ENCODE data around the gene OPCML. TPM values are rescaled to one million over a fixed set of nuclear protein-coding genes. Genes with fewer than 3 reads are reported as not detected.

Gene OPCML
- total RNA-seq, 2 donors from 2014 or later = 0.60 to 1.3 TPM

DNA sequence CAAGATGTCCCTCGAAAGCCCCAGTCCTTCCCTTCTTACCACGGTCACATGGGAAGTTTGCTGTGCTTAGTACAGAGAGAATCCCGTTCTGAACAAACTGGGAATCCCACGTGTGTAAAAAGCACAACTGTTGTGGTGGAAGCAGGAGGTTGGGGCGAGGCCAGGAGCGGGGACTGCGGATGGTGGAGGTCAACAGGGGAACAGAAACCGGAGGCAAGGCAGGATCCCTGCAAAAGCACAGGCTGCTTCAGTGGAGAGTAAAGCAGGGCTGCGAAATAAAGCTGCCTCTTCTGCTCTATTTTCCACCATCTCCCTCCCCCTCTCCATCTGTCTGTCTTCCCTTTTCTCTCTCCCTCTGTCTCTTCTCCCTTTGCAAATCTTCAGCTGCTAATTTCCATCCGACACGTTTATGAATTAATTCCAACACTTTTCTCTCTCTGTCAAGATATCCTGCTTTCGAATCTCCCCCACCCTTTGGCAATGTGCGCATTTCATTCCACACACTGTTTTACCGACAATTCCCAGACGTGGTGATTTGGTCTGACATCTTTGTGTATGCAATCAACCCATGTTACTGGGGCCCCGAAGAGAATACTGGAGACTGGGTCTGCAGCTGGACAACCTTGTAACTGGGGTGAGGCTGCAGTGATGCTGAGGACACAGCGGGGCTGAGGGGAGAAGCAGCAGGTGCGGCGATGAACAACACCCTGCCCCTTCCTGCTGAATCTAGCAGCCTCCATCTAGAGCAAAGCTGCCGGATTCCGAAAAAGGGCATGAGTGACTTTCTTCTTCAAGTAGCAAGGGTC lies 571.8 kb downstream of the OPCML start:
- DNase-seq (ENCODE audit: low spot score) = no peak
- intact Hi-C loops (cut with DNase I) = loop anchor here in 1 of 2 donors (5.0 kb wide), 1 partner anchor 1102 kb away; no protein-coding TSS in a partner anchor

DNA sequence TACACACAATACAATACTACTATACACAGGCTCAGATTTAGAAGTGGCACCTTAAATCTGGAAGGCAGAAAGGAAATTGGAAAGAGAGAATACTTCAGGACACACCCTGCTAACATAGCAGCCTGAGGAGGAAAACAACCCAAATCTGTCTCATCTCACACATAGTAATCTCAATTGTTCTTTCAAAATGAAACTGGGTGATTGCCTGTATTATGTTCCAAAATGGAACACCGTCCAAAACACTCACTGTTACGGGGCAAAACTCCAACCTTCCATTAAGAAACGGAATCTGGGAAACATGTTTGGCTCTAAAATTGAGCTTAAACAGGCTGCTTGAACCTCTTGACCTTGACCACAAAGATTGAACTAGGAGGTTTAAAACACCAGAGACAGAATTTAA lies 572.6 kb downstream of the OPCML start:
- no peak for DNase-seq (ENCODE audit: low spot score)
- intact Hi-C loops (cut with DNase I) = loop anchor here in 1 of 2 donors (5.0 kb wide), 1 partner anchor 1103 kb away; no protein-coding TSS in a partner anchor

DNA sequence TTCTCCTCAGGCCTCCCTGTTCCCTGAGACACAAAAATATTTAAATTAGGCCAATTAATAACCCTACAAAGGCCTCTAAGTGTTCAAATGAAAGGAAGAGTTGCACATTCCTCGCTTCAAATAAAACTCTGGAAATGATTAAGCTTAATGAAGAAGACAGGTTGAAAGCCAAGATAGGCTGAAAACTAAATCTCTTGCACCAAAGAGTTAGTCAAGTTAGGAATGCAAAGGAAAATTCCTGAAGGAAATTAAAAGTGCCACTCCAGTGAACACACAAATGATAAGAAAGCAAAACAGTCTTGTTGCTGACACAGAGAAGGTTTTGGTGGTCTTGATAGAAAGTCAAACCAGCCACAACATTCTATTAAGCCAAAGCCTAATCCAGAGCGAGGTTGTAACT lies 574.4 kb downstream of the OPCML start:
- intact Hi-C loops (cut with DNase I) = no loop called here
- DNase-seq (ENCODE audit: low spot score) = no peak

DNA sequence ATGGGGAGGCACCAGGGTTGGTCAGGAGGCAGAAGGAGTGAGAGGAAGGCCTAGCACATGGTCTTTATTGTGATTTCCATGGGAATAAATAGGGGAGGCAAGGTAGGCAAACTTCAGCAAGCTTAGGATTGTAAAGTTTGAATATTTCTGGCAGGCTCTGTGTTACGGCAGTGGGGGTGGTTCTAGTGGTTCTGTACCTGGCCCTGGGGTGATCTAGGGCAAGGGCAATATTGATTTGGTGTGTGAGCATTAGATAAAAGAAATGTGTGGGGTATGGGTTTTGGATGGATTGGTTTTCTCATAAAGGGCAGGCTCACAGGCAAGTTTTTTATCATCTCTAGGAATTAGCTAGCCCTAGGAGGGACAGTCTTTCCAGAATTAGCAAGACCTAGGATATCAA lies 584.0 kb downstream of the OPCML start:
- intact Hi-C loops (cut with DNase I) = no loop called here
- DNase-seq (ENCODE audit: low spot score) = no peak

DNA sequence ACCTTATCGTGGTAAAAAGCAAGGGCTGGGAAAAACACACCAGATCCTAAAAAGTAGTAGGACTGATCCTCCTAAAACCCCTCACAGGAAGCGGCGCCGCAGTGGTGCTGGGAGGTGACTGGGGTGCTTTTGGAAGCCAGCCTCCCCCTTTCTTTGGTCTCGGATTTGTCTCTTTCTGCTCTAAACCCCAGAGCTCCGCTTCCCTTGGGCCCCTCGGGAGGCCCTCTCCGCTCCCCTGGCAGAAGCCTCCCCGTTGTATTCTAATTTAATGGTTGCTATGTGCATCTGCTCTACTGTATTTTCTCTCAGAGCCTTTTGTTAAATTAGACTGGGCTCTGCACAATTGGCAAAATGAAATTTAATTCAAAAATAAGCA lies 587.7 kb downstream of the OPCML start:
- no peak for DNase-seq (ENCODE audit: low spot score)
- intact Hi-C loops (cut with DNase I) = no loop called here

DNA sequence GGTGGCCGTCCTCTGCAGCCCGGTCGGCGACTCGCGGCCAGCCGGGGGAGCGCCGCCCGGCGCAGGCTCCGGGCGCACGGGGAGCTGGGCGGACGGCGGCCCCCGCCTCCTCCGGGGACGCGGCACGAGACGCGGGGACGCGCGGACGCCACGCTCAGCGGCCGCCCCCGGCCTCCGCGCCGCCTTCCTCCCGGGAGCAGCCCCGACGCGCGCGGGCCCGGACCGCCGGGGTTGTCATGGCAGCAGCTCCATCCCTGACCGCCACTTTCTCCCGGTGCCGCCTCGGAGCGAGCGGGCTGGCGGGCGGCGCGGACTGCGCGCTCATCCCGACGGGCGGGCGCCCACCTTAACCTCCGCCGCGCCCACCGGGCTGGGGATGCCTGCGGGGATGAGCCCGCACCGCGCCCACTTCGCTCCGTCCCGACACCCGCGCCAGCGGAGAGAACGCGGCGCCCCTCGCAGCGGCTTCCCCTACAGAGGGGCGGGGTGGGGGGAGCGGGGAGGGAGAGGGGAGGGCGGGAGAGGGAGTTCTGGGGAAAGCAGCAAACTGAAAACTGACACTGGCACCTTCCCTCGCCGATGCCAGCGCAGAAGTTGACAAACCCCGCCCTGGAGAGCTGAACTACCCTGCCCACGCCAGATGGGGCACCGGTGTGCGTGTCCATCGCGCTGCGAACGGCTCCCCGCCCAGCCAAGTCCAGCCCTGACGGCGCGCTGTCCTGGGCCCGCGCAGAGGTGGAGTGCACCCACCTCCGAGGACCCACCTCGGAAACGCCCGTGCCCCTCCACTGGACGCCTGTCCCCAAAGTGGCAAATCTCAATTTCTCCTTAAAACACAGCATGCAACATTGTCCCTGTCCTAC lies 588.4 kb downstream of the OPCML start:
- intact Hi-C loops (cut with DNase I) = no loop called here
- no peak for DNase-seq (ENCODE audit: low spot score)

DNA sequence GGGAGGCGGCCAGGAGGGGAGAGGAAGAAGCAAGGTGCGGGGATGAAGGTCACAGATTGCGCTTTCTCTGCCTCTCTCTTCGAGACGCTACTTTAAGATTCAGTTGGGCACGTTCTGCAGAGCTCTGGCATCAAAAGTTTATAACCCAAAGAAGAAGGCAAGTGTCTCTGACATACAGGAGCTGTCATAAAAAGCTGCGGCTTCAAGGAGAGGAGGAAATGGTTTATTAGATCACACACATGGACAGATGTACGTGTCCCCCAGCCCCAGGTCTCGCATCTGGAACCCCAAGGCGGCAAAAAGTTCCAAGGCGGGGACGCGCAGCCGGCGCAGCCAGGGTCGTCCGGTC lies 589.0 kb downstream of the OPCML start:
- no peak for DNase-seq (ENCODE audit: low spot score)
- intact Hi-C loops (cut with DNase I) = no loop called here

DNA sequence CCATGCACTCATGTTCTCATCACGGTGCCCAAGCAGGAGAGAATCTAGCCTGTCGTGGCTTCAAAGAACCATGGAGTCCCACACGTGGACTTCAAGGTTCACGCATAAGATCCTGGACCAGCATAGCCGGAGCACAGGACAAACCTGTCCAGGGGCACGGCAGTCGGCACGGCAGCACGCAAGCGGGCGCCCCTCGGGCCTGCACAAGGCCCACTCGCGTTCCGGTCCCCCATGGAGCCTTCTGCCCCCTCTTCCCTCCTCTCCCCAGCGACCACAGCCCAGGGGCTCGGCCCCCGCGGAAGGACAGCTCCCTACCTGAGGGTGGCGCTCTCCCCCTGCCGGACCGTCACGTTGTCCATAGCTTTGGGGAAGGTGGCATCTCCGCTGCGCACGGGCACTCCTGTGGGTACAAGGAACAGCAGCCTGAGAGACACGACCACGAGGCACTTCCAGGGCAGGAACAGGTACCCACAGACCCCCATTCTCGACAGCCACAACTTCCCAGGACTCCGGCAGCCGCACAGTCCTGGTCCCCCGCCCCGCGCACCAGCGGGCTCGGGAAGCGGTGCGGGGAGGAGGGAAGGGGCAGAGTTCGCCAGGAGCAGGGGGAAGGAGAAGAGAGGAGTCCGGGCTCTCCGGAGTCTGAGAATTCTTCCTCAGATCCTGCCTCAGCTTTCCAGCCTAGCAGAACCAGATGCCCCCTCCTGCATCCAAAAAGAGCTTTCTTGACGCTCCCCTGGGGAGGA lies 589.5 kb downstream of the OPCML start:
- intact Hi-C loops (cut with DNase I) = no loop called here

DNA sequence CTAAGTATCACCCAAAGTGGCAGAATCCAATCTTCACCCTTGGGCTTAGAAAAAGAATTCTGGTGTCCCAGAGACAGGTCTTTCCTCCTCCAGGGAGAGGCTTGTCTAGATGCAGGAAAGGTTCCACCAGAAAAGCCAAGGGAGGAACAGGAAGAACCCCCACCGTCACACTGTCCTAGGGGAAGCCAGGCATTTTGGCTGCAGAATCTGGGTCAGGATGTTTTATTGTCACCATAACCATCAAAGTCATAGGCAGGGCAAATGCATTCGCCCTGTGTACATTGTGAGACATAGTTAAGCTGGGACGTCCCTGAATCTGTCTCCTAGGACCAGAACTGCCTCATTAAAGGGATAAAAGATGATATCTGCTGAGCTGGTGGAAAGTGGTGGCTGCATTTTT lies 590.5 kb downstream of the OPCML start:
- DNase-seq (ENCODE audit: low spot score) = no peak
- intact Hi-C loops (cut with DNase I) = no loop called here

More for the DNA sequence above, 589.5 kb downstream of the OPCML start:
- no peak for DNase-seq (ENCODE audit: low spot score)

DNA sequence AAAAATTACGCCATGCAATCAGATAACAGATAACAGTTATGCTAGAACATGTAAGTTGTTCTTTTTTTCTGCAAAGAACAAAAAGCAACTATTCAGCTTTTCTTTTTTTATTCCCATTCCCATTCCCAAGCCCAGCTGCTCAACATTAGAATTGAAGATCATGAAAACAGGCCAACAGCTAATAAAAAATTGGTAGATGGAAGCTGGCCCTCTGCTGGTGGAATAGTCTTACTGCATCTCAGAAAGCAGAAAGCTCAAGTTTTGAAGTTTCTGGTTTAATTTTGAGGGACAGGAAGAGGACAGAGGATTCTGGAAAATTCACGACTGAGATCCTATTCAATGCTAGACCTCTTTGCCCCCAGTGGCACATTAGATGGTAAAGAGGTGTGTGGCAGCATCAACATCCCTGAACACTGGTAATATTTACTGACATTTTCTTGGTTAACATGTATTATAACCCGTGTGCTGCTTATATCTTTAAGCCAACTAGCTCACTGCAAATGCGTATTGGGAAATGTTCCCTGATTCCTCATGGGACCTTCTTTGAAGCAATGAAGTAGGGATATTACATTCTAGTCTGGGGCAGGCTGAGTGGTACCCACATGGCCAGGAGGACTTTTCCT lies 591.2 kb downstream of the OPCML start:
- intact Hi-C loops (cut with DNase I) = no loop called here
- DNase-seq (ENCODE audit: low spot score) = no peak

DNA sequence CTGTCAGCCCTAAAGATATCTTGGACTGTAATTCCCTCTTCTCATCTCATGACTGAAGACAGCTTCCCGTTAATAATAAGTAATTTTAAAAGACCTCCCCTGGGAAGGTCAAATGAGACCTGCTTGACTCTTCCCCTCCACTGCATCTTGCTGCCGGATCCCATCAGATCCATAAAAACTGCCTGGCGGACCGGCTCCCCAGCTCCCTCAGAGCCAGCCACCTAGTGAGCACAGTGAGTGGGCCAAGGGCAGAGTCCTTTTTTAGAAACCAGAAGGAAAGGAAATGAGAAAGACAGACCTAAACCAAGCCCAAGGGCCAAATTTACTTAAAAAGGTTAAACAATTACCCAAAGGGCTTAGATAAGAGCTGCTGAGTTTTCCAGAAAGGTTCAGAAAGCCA lies 595.3 kb downstream of the OPCML start:
- intact Hi-C loops (cut with DNase I) = no loop called here
- DNase-seq (ENCODE audit: low spot score) = no peak

DNA sequence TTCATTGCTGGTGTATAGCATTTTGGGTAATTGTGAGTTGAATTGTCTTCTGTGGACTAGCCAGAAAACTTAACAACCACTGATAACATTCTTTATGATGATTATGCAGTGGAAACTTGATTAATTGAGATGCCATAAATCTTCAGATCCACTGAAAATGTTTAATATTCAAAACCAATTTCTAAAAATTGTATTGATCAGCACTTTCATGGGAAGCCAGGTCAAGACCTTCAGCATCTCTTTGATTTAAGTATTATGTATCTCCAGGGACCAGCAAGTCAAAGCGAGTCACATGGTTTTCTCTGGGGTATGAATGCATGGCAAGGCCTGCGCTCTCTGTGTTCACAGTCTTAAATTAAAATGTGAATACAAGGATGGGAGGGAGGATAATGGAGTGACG lies 596.9 kb downstream of the OPCML start:
- DNase-seq (ENCODE audit: low spot score) = no peak
- intact Hi-C loops (cut with DNase I) = no loop called here

DNA sequence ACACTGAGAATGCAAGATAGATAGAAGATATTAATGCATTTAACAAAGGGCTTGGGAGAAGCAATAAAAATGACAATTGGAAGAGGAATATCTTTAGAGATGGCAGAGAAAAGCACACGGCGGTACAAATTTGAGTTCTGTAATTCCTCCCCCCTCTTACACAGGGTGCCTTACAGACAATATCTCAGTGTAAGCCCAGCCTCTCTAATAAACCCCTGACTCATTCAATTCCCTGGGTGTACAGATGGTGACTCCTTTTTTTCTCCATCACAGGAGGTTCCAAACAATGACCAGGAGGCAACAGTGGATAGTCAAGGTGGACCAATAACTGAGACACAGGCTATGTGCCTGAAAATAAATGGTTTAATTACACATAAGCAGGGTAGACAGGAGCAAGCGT lies 598.6 kb downstream of the OPCML start:
- intact Hi-C loops (cut with DNase I) = no loop called here
- no peak for DNase-seq (ENCODE audit: low spot score)

DNA sequence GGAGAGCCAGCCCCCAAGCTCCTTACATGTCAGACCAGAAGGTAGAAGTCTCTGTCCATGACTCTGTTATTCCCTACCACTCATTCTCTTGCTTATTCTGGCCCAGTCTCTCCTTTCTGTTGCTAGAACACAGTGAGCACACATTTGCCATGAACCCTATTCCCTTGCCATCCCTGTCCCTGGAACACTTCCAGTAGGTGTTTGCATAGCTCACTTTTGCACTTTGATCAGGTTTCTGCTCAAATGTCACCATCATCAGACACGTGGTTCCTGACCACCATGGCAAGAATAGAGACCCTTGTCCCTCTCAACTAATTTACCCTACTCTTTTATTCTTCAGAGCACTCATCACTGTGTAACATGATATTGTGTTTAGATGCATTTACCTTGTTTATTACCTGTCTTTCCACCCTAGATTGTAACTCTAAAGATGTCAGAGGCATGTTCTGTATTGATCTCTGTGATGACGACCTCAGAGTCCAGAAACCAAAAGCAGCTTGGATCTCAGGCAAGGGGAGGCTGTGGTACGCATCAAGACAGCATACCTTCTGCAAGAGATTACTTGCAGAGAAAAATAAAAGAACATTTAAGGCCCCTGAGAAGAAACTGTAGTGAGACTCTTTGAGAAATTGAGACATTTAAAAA lies 606.4 kb downstream of the OPCML start:
- DNase-seq (ENCODE audit: low spot score) = no peak
- intact Hi-C loops (cut with DNase I) = no loop called here

DNA sequence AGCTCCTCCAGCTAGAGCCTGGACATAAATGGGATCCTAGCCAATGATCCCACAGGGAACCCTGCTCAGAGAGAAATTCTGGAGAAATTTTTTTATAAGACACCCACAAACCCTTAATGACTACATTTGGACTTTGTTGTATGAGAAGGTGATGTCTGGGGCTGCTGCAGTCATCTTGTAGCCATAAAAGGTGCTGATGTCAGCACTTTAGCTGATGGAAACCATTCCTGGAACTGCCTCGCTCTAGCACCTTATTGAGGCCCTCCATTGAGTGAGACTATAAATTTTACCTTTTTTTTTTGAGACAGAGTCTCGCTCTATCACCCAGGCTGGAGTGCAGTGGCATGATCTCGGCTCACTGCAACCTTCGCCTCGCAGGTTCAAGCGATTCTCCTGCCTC lies 610.7 kb downstream of the OPCML start:
- intact Hi-C loops (cut with DNase I) = no loop called here
- no peak for DNase-seq (ENCODE audit: low spot score)

DNA sequence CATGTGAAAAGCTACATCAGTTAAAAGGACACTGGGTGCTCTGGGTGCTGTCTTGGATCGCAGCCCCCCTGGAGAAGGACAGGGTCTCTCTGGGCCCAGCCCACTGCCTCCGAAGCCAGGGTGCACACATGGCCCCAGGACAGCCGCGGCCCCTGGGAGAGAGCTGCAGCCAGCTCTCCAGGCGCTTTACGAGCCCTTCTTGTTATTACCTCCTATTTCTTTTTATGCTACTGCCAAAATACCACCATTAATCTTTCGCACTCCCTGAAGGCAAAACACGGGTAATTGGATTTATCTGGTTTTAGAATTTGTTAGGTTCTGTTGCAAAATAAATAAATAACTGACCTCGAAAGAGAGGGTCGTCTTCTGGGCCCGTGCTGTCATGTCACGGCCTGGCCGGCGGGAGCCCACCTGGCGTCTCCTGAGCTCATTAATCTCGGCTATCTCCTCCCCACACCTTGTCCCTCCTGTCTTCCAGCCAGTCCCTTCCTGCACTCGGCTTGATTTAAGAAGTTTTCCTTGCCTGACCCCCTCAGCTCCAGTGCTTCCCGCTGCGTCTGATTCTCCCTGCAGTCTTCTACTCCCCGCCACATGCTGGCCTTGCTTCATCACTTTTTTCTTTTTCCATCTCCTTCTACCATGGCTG lies 611.7 kb downstream of the OPCML start:
- intact Hi-C loops (cut with DNase I) = no loop called here

DNA sequence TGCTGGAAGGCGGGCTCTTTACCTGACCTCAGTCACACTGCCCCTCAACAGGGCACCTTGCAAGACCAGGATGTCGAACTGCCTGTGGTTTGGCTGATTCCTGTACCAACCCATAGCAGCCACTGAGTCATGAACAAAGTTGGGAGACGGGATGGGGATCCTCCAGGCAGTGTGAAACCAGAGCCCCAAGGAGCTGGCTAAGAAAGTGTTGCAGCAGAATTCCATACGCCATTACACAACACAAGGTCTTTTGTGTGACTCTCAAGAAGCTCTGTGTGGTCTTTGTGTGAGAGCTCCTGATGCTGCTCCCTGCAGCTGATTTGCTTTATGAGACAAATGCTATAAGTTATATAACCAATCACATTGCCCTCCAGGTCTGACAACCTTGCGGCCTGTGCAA lies 617.7 kb downstream of the OPCML start:
- intact Hi-C loops (cut with DNase I) = no loop called here
- DNase-seq (ENCODE audit: low spot score) = no peak

More for the DNA sequence above, 611.7 kb downstream of the OPCML start:
- no peak for DNase-seq (ENCODE audit: low spot score)

DNA sequence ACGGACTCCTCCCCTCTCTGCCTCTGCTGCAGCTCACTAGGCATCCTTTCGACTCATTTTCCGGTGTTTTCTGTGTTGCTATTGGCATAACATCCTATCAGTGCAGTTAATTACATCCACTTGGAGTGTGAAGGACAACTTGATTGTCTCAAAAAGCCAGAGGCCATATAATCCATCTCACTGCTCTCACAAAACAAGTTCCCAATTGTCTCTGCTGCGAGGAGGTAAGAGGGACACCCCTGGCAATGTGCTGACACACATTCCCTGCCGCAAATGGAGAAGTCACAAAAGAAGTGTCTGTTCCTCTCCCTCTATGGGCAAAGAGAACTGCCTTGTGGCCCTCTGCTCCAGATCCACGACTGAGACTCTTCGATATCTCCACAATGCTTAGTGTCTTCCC lies 618.4 kb downstream of the OPCML start:
- intact Hi-C loops (cut with DNase I) = no loop called here
- no peak for DNase-seq (ENCODE audit: low spot score)

DNA sequence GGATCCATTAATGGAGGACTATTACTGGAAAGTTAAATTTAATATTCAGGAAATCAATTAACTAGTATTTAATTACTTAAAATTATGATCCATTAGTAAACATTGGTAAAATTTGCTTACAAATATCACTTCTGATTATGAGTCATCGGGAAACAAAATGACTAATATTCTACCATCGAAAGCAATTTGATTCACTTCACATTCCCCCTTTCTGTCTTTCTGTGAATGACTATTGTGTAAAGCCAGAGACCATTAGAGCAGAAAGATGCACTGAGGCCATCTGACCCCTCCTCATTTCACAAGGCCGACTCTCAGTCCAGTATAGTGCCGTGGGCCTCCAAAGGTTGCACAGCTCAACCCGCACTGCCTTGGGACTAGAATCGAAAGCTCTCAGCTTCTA lies 619.0 kb downstream of the OPCML start:
- DNase-seq (ENCODE audit: low spot score) = no peak
- intact Hi-C loops (cut with DNase I) = no loop called here

All from posterior vena cava (tissue), 2 donors.